ENCODE measurements around the gene CYTH3. TPM values are rescaled to one million over a fixed set of nuclear protein-coding genes. Genes with fewer than 3 reads are reported as not detected.
"Not testable (repeated sequence)": the region's sequence is repeated elsewhere in the genome, so short reads cannot be mapped to it uniquely, and the experiment has no call there.

CYTH3 gene
- polyA plus RNA-seq, 4 donors, result 32.9 to 47.1 (median 38.6) TPM

DNA sequence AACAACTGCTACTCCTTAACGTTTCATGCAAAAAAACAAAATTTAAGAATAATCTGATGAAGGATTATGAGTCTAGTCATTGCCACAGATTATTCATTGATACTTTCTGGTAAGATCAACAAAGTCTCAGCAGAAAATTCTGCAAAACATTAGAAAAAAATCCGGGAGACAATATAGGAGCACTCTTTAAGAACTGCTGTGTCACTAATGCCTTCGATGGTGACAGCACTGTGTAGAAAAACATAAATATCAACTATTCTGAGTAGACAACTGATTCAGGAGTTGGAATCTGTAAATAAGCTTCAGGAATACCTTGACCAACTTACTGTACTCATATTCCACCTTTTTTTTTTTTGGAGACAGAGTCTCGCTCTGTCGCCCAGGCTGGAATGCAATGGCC is 69.0 kb downstream of the CYTH3 start:
- DNase-seq (ENCODE audit: low read depth in 4 of 4, low spot score in 3 of 4), result no peak

DNA sequence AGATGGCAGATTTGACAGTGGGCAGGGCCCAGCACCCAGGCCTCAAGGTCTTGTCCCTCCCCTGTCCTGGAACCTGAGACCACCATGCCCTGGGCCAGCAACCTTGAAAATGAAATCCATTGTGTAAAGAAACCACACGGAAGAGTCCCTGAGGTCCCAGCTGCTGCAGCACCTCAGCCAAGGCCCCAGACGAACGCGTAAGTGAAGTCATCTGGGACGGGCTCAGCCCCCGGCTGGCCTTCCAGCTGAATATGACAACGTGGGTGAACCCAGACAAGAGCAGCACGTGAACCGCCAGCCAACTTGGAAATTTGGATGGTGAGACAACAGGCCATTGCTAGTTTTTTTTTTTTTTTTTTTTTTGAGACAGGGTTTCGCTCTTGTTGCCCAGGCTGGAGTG is 70.3 kb downstream of the CYTH3 start:
- no peak for DNase-seq (ENCODE audit: low read depth in 4 of 4, low spot score in 3 of 4)

DNA sequence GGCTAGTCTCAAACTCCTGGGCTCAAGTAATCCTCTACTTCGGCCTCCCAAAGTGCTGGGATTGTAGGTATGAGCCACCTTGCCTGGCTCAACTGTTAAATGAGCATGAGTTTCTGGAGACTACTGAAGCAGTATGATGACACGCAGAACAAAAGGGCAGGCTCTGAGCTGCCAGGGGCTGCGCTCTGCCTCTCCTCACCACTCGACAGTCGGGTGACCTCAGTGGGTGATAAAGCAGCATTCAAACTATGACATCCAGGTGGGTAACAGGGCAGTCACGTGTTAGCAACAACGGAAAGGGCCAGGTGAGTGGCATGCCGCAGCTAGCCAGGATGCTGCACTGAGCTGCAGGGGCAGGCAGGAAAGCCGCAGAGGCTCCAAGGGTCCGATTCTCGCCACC is 71.5 kb downstream of the CYTH3 start:
- DNase-seq (ENCODE audit: low read depth in 4 of 4, low spot score in 3 of 4), result no peak

DNA sequence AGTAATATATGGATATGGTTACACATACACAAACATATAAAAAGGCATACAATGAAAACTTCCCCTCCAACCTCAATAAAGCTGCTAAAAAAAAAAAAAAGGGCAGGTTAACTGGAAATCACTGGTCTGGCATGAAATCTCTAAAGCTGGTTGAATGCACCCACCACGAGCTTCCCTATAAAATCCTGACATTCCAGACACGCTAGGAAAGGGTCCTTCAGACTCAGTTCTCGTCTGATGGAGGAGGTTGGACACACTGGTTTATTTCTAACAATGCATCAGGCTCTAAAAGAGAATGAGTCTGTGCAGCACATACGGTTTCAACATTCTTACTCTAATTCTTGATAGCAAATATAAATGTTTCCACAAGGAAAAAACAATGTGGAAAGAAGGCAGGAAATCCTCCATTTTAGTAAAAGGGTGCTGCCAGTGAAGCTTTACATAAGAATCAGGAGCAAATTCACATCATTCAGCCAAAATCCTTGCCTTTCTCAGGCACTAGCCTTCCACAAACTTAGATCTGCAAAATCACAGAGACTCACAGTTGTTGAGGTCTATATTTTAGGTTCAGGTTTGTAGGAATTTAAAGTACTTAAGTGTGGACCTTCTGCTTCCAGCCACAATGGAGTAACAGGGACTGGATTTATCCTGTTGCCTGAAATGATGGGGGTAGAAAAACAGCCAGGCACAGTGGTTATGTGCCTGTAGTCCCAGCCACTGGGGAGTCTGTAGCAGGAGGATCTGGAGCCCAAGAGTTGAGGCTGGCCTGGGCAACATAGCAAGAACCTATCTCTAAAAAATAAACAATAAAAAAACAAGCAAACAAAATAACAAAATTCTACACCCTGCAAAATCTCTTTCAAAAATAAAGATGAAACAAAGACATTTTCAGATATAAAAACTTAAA is 73.5 kb downstream of the CYTH3 start:
- DNase-seq (ENCODE audit: low read depth in 4 of 4, low spot score in 3 of 4), result no peak

GRCh38 chr7:6197801-6198551 is 74.4 kb downstream of the CYTH3 start:
- no peak for DNase-seq (ENCODE audit: low read depth in 4 of 4, low spot score in 3 of 4)

- no peak for DNase-seq (ENCODE audit: low read depth in 4 of 4, low spot score in 3 of 4)
Measured at GRCh38 chr7:6193709-6194108, 78.7 kb downstream of the CYTH3 start.

DNA sequence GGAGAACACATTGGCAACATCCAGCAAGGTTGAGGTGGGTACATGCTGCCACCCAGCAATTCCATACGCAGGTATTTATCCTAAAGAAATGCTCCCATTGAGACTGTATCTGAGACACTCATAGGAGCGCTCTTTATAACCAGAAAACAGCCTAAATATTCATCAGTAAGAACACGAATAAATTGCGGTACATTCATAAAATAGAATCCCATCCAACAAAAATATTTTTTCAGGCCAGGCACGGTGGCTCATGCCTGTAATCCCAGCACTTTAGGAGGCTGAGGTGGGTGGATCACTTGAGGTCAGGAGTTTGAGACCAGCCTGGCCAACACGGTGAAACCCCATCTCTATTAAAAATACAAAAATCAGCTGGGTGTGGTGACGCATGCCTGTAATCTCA is 81.9 kb downstream of the CYTH3 start:
- DNase-seq (ENCODE audit: low read depth in 4 of 4, low spot score in 3 of 4), result not testable (repeated sequence)

GRCh38 chr7:6188389-6188788 is 84.0 kb downstream of the CYTH3 start:
- no peak for DNase-seq (ENCODE audit: low read depth in 4 of 4, low spot score in 3 of 4)

- DNase-seq (ENCODE audit: low read depth in 4 of 4, low spot score in 3 of 4), result no peak
Measured at GRCh38 chr7:6186577-6186976, 85.8 kb downstream of the CYTH3 start.

DNA sequence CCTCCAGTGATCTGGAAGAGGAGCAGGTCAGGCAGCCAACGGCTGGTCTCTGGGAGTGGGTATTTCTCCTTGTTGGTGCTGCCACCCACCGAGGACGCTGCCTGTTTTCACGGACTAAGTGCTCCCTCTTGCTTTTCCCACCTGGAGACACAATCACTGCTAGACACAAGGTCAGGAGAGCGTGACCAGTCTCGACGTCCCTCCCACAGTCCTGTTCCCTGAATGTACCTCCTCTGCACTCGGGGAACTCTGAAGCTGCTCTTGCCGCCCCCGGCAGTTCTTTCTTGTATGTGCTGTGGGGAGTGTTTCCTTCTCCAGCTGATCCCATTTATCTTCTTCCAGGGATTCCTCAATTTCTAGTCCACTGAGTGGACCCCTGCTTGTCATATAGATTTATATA is 89.4 kb downstream of the CYTH3 start:
- no peak for DNase-seq (ENCODE audit: low read depth in 4 of 4, low spot score in 3 of 4)

GRCh38 chr7:6181136-6181535 is 91.3 kb downstream of the CYTH3 start:
- no peak for DNase-seq (ENCODE audit: low read depth in 4 of 4, low spot score in 3 of 4)

- no peak for DNase-seq (ENCODE audit: low read depth in 4 of 4, low spot score in 3 of 4)
Measured at GRCh38 chr7:6180344-6180725, 92.1 kb downstream of the CYTH3 start.

DNA sequence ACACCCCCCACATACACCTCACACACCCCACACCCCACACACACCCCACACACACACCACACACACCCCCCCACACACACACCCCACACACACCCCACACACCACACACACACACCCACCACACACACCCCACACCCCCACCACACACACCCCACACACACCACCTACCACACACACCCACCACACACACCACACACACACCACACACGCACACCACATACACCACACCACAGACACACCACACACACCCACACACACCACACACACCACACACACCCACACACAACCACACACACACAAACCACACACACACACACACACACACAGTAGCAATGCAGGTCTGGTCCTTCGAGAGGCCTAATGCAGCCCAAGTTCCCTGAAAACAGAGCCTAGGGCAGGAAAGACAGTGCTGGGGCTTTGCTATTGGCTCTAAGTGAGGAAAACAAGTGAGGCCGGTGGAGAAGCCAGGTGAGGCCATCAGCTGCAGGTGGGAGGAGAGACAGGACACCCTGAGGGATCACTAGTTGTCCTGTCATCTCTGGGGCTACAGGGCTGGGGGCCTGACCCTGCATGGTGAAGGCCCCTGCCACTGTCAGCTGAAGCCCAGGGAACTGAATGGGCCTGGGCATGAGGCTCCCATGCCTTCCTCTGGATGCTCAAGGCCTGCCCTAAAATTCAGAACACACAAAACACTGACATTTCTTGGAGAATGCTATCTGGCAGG is 92.6 kb downstream of the CYTH3 start:
- DNase-seq (ENCODE audit: low read depth in 4 of 4, low spot score in 3 of 4), result no peak

DNA sequence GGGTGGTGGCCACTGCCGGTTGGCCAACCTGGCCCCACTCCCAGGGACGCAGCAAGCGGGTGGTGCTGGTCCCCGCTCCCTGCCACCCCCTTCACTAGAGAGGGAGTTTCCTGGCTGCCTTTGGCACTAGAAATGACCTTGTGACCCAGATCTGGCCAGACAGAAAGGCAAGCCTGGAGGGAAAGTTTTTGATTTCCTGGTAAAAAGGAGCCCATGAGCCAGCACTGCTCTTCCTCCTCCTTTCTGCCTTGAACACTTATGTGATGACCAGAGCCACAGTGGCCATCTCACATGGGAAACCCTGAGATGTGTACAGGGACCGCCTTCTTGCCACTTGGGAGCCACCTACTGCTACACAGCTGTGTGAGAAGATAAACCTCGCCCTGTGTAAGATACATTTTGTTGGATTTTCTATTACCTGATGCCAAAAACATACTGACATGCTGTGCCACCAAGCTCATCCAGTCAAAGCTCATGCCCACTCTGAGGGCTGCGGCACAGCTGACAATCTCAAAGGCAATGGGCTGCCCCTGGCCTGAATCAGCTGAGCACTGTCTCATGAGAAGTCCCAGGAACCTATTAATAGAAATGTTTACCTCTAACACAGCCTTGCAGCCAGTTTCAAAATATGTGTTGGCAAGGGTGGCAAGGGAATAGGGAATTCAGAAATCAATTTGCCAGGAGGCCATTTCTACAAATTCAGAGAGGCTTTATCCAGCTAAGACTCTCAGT is 94.0 kb downstream of the CYTH3 start:
- no peak for DNase-seq (ENCODE audit: low read depth in 4 of 4, low spot score in 3 of 4)

GRCh38 chr7:6175645-6176044 is 96.8 kb downstream of the CYTH3 start:
- no peak for DNase-seq (ENCODE audit: low read depth in 4 of 4, low spot score in 3 of 4)

- no peak for DNase-seq (ENCODE audit: low read depth in 4 of 4, low spot score in 3 of 4)
Measured at GRCh38 chr7:6172910-6173295, 99.5 kb downstream of the CYTH3 start.

- DNase-seq (ENCODE audit: low read depth in 4 of 4, low spot score in 3 of 4), result no peak
Measured at GRCh38 chr7:6172224-6172909, 100.1 kb downstream of the CYTH3 start.

- no peak for DNase-seq (ENCODE audit: low read depth in 4 of 4, low spot score in 3 of 4)
Measured at GRCh38 chr7:6171532-6172223, 100.7 kb downstream of the CYTH3 start.

Measured in left renal pelvis (tissue), 4 donors.